Omental fat pad (tissue), 4 donors: Measurements from ENCODE around the gene KIAA2012. TPM values are rescaled to one million over a fixed set of nuclear protein-coding genes. Genes with fewer than 3 reads are reported as not detected.
A peak's percentile ranks its signal among the peaks of the same experiment; 100 is the strongest.

Experiments
- ATAC-seq: fragments of 150-250 bp; one replicate; pipeline ENCODE4 v1.9.1; 2016; ENCODE audit warnings: mild to moderate bottlenecking, moderate library complexity; ENCODE audit not compliant: low FRiP score
- DNase-seq: peaks from one replicate; pipeline ENCODE4 v3.0.0-alpha.2; 2019; ENCODE audit warnings: low spot score
- CTCF ChIP-seq, 3 donors: fragments of 450-650 bp; IDR thresholded peaks; one replicate each; pipeline ENCODE4 v1.5.1; 2016 to 2017; ENCODE audit warnings: antibody characterized with exemption in 3 of 3, mild to moderate bottlenecking in 3 of 3, moderate library complexity in 2 of 3
- total RNA-seq, 4 donors: library from RNA; depleted of rRNA; stranded (reverse); fragments of >200 nt; gene quantifications; one replicate each; pipeline ENCODE4 v1.1.0, GENCODE V29; 2016

Gene KIAA2012
- total RNA-seq, 4 donors from 2014 or later, result 0.06 to 0.09 TPM; not detected in 2

DNA sequence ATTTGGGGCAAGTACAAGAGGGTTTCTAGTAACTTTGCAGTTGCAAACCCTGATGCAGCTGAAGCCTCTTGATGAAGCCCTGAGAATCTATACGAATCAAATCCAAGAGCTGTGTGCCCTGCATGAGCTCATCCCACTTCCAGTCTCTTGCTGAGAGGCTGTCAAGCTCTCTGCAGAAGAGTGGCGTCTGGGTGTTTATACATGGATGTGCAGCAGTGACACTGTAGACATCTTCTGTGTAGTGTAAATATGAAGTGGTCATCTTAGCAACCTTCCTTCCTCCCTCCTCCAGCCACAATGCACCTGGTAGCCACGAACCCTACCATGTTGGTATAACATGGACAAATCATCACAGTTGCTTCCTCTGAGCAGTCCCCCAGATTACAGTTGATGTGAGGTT is 18.4 kb upstream of the KIAA2012 start:
- DNase-seq, result no peak
- no peak for TF ChIP-seq CTCF (IDR thresholded peaks at IDR 0.05)
- ATAC-seq, result no peak

- ATAC-seq (no peak), DNase-seq (no peak)
- no peak for TF ChIP-seq CTCF (IDR thresholded peaks at IDR 0.05)
Observed at GRCh38 chr2:202056611-202057010, 16.4 kb upstream of the KIAA2012 start.

DNA sequence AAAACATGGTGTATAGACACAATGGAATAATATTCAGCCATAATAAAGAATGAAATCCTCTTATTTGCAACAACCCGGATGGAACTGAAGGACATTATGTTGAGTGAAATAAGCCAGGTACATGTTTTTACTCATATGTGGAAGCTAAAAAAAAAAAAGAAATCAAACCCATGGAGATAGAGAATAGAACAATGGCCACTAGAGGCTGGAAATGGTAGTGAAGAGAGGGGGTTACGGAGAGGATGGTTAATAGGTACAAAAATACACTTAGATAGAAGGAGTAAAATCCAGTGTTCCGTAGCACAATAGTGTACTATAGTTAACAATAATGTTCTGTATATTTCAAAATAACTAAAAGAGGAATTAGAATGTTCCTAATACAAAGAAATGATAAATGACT is 12.8 kb upstream of the KIAA2012 start:
- ATAC-seq, result no peak
- TF ChIP-seq CTCF (IDR thresholded peaks at IDR 0.05), result no peak
- no peak for DNase-seq

GRCh38 chr2:202061695-202062094 is 11.4 kb upstream of the KIAA2012 start:
- ATAC-seq, result no peak
- no peak for DNase-seq
- TF ChIP-seq CTCF (IDR thresholded peaks at IDR 0.05), result no peak

- ATAC-seq (peak; percentile 89), DNase-seq (no peak)
- no peak for TF ChIP-seq CTCF (IDR thresholded peaks at IDR 0.05)
Observed at GRCh38 chr2:202064171-202064880, 8.7 kb upstream of the KIAA2012 start.

DNA sequence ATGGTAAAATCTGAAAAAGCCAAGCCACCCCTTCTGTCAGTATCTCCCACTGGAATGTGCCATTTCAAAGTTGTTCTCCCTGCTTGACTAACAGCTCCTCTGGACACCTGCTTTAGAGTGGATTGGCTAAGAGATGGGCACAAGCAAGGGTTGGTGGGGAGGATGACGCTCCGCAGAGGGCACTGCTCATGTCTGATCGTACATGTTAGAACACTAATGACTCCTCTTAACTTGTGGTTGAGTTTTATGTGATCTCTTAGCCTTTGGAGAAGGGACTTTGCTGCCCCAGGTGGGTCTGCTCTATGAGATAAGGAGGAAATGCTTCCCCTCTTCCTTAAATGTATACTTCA is 8.2 kb upstream of the KIAA2012 start:
- TF ChIP-seq CTCF (IDR thresholded peaks at IDR 0.05), result no peak
- no peak for ATAC-seq

GRCh38 chr2:202065876-202066275 is 7.2 kb upstream of the KIAA2012 start:
- TF ChIP-seq CTCF (IDR thresholded peaks at IDR 0.05), result no peak
- no peak for DNase-seq
- no peak for ATAC-seq

More for the DNA sequence above, 8.2 kb upstream of the KIAA2012 start:
- DNase-seq, result no peak
